ENCODE data around the gene FAM81A.

- TF ChIP-seq POLR2A (IDR thresholded peaks at IDR 0.05): no peak
- TF ChIP-seq CTCF (IDR thresholded peaks at IDR 0.05): no peak
- no peak for TF ChIP-seq POLR2AphosphoS5 (IDR thresholded peaks at IDR 0.05; ENCODE audit: insufficient read depth in 1 of 2, low read depth in 1 of 2)
Observed at GRCh38 chr15:59528429-59528828, 90.4 kb downstream of the FAM81A start.
